Hematopoietic multipotent progenitor cell treated with erythropoietin and hydrocortisone succinate and interleukin-3 and kit ligand, for 6 days (in vitro differentiated cells): ENCODE measurements around the gene LYPD8.

Source experiments
- DNase-seq: peaks from one replicate; pipeline ENCODE4 v3.0.0-alpha.2; 2015

The LYPD8 gene

DNA sequence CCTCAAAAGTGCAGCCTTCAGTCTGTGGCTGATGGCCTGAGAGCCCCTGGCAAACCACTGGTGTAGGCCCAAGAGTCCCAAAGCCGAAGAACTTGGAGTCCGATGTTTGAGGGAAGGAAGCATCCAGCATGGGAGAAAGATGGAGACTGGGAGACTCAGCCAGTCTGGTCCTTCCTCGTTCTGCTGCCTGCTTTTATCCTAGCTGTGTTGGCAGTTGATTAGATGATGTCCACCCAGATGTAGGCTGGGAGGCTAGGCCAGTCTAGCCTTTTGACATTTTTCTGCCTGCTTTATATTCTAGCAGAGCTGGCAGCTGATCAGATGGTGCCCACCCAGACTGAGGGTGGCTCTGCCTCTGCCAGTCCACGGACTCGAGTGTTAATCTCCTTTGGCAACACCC lies 1.1 kb upstream of the LYPD8 start:
- DNase-seq = no peak

GRCh38 chr1:248756151-248756550 lies 592 bp upstream of the LYPD8 start:
- DNase-seq = no peak

DNA sequence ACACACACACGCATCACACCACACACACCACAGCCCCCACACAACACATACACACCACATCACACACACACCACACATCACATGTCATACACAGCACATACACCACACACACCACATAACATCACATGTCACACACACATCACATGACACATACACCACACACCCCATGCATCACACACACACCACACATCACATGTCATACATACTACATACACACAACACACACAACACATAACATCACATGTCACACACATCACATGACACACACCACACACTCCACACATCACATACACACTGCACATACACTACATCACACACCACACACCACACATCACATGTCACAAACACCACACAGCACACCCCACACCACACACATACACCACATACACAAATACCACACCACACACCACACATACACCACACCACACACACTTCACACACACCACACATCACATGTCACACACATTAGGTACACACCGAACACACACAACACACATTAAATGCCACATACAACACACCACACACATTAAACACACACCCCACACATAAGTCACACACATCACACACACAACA lies 1.8 kb downstream of the LYPD8 start:
- no peak for DNase-seq

DNA sequence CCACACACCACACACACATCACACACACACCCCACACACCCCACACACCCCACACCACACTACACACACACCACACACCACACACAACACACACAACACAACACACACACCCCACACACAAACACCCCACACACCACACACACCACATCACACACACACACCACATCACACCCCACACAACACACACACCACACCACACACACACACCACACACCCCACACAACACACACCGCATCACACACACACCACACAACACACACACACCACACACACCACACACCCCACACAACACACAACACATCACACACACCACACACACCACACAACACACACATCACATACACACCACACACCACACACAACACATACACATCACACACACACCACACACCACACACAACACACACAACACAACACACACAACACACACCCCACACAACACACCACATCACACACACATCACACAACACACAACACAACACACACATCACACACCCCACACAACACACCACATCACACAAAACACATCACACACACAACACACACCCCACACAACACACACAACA lies 2.4 kb downstream of the LYPD8 start:
- no peak for DNase-seq

DNA sequence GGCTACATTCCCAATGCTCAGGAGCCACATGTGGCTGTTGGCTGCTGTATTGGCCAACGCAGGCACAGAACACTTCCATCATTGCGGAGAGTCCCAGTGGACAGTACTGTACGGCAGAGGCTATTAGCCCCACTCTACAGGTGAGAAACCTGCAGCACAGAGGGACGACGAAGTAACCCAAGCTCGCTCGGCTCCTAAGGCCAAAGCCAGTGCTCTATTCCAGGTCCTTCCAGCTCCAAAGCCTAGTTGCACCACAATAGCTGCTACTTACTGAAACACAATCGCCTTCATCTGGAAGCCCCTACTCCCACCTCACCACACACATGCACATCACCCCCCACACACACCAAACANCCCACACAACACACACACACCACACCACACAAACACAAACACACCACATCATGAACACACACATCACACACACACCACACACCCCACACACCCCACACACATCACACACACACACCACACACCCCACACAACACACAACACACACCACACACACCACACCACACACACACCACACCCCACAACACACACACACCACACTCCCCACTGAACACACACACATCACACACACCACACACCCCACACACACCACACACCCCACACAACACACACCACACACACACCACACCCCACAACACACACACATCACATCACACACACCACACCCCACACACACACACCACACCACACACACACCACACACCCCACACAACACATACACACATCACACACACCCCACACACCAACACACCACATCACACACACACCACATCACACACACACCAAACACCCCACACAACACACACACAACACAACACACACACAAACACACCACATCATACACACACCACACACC lies 3.2 kb downstream of the LYPD8 start:
- peak; percentile 19 for DNase-seq

DNA sequence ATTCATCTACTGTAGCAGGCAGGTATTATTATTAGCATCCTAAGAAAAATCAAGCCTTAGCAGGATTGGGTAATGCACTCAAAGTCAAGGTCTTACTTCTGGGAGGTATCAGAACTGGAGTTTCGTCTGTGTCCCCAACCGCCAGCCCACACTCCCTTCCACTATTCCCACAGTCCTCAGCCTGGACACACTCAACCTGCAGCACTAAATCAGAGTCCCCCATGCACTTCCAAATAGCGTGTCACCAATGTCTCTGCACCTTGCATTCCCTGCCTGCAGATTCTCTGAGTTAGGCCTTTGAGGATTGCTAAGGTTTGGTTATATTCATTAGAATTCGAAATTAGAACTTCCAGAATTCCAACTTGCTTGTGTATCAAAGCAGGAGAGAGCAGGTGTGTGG lies 3.9 kb downstream of the LYPD8 start:
- DNase-seq = no peak

DNA sequence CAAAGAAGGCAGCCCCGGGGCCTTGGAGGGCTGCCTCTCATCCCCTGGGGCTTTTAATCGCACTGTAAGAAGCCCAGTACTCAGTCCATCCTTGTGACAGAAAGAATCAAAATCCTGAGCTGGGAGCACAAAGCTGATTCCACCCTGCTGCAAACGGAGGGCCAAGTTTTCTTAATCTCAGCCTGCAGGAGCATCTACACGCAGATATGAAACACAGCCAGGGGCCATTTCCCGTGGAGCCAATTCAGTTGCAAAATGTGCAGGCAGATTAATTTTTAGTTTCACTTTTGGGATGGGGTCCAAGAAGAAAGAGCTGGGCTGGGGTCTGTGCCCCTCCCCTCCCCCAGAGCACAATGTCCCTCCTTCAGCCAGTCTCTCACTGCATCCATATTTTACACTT lies 4.4 kb downstream of the LYPD8 start:
- DNase-seq = peak; percentile 34

DNA sequence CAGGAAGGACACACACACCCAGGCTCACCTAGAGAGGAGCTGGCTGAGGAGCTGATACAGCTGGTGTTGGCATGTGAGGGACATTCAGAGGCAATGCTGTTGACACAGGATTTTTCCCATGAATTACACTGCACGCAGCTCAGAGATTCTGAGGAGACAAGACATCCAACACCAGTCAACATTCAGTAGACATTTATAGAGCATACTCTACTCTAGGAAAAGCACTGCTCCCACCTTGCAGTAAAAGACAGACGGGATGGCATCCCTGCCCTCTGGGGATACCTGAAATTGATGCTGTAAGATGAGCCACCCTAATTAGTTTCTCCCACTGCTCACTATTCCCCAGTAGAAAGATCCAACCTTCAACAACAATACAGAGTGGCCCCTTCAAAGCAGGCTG lies 5.1 kb downstream of the LYPD8 start:
- no peak for DNase-seq

GRCh38 chr1:248748211-248748610 lies 7.3 kb downstream of the LYPD8 start:
- no peak for DNase-seq

- no peak for DNase-seq
Observed at GRCh38 chr1:248740876-248741275, 14.7 kb downstream of the LYPD8 start.

- no peak for DNase-seq
Observed at GRCh38 chr1:248739572-248740205, 15.9 kb downstream of the LYPD8 start.

- no peak for DNase-seq
Observed at GRCh38 chr1:248737457-248737856, 18.1 kb downstream of the LYPD8 start.

- no peak for DNase-seq
Observed at GRCh38 chr1:248736977-248737376, 18.6 kb downstream of the LYPD8 start.

- DNase-seq = no peak
Observed at GRCh38 chr1:248733566-248733965, 22.0 kb downstream of the LYPD8 start.

- DNase-seq = no peak
Observed at GRCh38 chr1:248730507-248731335, 24.8 kb downstream of the LYPD8 start.

DNA sequence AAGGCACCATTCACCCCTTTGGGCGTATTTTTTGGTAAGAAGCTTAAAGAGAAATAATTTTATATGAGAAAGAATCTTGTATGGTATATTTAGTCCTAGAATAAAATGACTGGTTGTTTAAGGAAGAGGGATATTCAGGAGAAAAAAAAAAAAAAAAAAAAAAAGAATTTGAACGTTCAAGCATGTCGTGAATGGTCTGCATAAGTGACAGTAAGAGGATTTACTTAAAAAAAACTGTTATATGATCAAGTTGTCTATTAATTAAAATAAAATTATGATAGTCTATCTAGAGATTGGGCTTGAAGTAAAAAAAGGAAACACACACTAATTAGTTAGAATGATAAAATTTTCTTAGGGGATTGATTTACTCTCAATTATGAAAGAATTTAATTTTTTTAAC lies 41.3 kb downstream of the LYPD8 start:
- DNase-seq = no peak

GRCh38 chr1:248710305-248710900 lies 45.2 kb downstream of the LYPD8 start:
- peak; percentile 35 for DNase-seq

DNA sequence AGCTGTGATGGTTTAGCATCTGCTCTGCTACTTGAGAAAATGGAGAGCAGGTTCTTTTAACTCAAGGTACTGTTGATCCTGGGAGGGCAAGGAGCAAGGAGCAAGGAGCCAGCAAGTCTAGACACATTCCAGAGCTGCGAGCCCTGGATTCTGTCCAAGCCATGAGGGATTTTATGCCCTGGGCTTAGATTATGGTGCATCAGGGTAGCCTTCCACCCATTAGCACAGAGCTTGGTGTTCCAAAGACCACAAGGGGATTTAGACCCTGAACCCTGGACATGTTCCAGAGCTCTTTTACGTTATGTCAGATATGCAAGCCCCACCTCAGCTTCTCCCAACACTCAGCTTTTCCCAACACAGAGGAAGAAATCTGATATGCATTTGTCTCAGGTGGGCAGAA lies 51.0 kb downstream of the LYPD8 start:
- no peak for DNase-seq

DNA sequence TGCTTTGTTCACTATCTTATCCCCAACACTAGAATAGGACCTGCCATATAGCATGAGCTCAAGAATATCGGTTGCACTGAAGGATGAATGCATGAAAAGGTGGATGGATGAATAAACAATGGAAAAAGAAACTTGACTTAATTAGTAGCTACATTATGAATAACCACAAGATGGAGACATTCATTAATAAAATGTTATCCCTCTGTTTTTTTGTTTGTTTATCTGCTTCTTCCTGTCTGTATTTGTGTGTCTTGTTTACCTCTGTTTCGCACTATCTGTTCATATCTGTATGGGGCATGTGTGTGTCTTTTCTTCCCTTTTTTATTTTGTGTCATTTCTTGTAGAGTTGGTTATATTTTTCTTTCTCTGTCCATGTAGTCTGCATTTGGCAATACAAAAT lies 51.9 kb downstream of the LYPD8 start:
- DNase-seq = peak; percentile 29

GRCh38 chr1:248702714-248703113 lies 52.8 kb downstream of the LYPD8 start, which contains the start of gene OR14I1:
TSS of gene OR14I1 (minus strand) at chr1:248702766.
- no peak for DNase-seq

- DNase-seq = no peak
Observed at GRCh38 chr1:248699099-248699498, 56.5 kb downstream of the LYPD8 start.

DNA sequence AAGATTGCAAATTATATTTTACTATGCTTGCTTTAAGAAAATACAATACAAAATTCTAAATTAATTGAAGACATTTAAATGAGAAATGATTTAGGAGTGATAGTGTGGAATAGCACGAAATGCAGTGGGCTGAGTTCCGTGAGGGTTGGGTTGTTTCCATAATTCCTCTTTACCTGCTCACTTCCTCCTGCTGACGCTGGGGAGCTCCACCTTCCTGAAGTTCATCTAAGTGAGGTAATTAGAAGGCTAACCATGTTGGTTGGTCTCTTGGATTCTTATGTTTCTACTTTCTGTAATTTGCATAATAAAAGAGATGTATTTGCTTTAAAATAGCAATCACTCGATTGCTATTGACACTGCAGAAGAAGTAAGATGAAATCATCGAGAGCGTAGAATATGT lies 57.7 kb downstream of the LYPD8 start:
- no peak for DNase-seq
